Mononuclear cell (primary cell): ENCODE measurements around the gene C1S. TPM values are rescaled to one million over a fixed set of nuclear protein-coding genes. Genes with fewer than 3 reads are reported as not detected.
"Not testable (repeated sequence)": the region's sequence is repeated elsewhere in the genome, so short reads cannot be mapped to it uniquely, and the experiment has no call there.

Source experiments
- H3K27me3 ChIP-seq: 2 replicates; pipeline ENCODE4 v1.6.0; 2011; ENCODE audit warnings: low read length, control low read depth; ENCODE audit not compliant: insufficient read depth
- H3K4me1 ChIP-seq: 2 replicates; pipeline ENCODE4 v1.5.1; 2011; ENCODE audit warnings: mild to moderate bottlenecking, low read length, control low read depth; ENCODE audit not compliant: insufficient read depth
- H3K4me3 ChIP-seq: 2 replicates; pipeline ENCODE4 v1.5.1; 2011; ENCODE audit warnings: mild to moderate bottlenecking, low read length, moderate library complexity
- H3K9me3 ChIP-seq: 2 replicates; pipeline ENCODE4 v1.5.1; 2011; ENCODE audit warnings: low read depth, mild to moderate bottlenecking, control low read depth, low read length
- total RNA-seq: library from RNA; depleted of rRNA; stranded (reverse); fragments of >200 nt; gene quantifications from one replicate; pipeline ENCODE4 v1.2.3, GENCODE V29; 2012

Gene C1S
- 0.84 TPM for total RNA-seq

GRCh38 chr12:7060353-7060954, at the start of gene C1S:
Gene C1S (plus strand): TSS chr12:7060718. CDS start chr12:7061913, 1,195 bp downstream.
- Histone ChIP-seq H3K27me3 (no peaks in the 10 kb centered on the region), H3K4me1 (peaks cover 4% of the 10 kb centered on the region), H3K4me3 (no peak within 1 kb of the TSS), H3K9me3 (no peaks in the 10 kb centered on the region)

- not testable (repeated sequence) for H3K27me3 ChIP-seq, H3K9me3 ChIP-seq, H3K4me3 ChIP-seq
- peaks cover 64% of the 10 kb centered on the region for H3K4me1 ChIP-seq
Measured at GRCh38 chr12:7011398-7011797, 49.1 kb upstream of the C1S start.

DNA sequence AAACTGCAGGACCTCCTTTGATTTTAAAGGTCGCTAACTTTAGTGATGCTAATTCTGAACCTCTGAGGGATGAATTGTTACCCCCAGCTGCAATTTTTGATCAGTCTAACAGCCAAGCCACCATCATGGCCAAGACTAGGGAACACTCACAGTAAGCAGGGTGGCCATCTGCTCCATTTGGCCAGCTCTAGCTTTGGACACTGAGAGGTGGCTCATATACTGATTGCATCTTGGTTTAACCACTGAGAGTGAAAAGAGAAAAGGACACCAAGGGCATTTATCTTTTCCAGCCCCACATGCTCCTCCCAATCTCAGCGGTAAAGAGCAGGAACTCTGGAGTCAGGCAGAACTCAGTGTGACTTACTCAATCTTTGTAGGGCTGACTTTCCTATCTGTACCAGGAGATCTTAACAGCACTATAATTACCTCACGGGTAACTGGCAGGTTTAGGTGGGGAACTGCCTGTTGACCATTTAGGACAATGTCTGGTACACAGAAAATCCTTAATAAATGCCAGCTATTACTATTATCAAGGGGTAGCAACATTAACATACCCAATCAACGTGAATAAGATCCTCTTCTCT, 48.4 kb upstream of the C1S start:
- Histone ChIP-seq H3K9me3 (no peaks in the 10 kb centered on the region), H3K27me3 (no peaks in the 10 kb centered on the region), H3K4me1 (peaks cover 65% of the 10 kb centered on the region), H3K4me3 (no peak overlapping the region)

GRCh38 chr12:7013101-7013500, 47.4 kb upstream of the C1S start:
- no peaks in the 10 kb centered on the region for H3K9me3 ChIP-seq
- H3K4me3 ChIP-seq, result no peak overlapping the region
- no peaks in the 10 kb centered on the region for H3K27me3 ChIP-seq

DNA sequence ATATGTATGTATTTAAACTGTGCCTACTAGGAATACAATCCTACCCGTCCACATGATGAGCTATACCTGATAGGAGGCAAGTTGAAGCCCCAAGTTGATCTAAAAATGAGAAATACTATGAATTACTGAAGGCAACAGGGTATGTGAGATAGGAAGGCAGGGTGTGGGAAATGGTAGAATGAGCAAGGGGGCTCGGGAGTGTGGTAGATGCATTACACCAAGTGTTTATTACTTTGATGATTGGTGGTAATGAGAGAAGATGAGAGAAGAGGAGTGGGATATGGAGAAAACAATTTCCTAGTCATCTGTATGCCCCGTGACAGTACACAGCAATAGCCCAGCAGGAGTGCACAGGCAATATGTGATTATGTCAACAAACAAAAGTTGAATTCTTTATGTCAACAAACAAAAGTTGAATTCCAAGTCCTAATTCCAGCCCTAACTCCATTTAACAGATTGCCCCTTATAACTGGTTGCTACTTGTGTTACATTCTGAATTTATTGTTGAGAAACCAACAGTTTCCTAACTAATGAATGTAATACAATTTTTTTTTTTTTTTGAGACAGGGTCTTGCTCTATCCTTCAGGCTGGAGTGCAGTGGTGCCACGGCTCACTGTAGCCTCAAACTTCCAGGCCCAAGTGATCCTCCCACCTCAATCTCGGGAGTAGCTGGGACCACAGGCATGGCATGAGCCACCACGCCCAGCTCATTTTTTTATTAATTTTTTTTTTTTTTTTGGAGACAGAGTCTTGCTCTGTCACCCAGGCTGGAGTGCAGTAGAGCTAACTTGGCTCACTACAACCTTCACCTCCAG, 44.8 kb upstream of the C1S start:
- no peaks in the 10 kb centered on the region for H3K9me3 ChIP-seq
- H3K4me1 ChIP-seq, result peaks cover 50% of the 10 kb centered on the region
- no peak overlapping the region for H3K4me3 ChIP-seq
- no peaks in the 10 kb centered on the region for H3K27me3 ChIP-seq

More at GRCh38 chr12:7013101-7013500, 47.4 kb upstream of the C1S start:
- peaks cover 63% of the 10 kb centered on the region for H3K4me1 ChIP-seq

- H3K27me3 ChIP-seq, result no peaks in the 10 kb centered on the region
- H3K4me3 ChIP-seq, result no peak overlapping the region
- H3K4me1 ChIP-seq, result peaks cover 41% of the 10 kb centered on the region
- no peaks in the 10 kb centered on the region for H3K9me3 ChIP-seq
Measured at GRCh38 chr12:7016958-7017571, 43.5 kb upstream of the C1S start.

DNA sequence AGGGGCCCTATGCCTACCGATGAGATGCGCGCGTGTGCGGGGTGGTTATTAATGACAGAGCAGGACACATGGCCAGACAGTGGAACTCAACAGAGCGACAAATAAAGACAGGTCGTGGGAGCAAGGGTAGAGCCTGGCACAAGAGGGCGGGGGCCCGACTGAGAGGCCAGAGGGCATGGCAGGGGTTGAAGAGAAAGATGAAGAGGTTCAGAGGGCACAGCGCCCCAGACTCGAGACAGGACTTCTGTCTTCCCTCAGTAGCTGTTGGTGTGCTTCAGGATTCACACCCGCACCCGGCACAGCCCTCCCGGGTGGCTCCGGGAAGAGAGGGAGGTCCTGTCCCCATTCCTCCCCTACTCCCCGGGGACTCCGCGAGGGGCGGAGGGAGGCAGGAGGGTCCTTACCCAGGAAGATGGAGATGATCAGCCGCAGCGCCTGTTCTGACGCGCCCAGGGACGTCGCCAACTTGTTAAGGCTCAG, 42.6 kb upstream of the C1S start:
- Histone ChIP-seq H3K9me3 (no peaks in the 10 kb centered on the region), H3K4me3 (peak overlapping the region; percentile 92), H3K27me3 (no peaks in the 10 kb centered on the region), H3K4me1 (peaks cover 35% of the 10 kb centered on the region)

DNA sequence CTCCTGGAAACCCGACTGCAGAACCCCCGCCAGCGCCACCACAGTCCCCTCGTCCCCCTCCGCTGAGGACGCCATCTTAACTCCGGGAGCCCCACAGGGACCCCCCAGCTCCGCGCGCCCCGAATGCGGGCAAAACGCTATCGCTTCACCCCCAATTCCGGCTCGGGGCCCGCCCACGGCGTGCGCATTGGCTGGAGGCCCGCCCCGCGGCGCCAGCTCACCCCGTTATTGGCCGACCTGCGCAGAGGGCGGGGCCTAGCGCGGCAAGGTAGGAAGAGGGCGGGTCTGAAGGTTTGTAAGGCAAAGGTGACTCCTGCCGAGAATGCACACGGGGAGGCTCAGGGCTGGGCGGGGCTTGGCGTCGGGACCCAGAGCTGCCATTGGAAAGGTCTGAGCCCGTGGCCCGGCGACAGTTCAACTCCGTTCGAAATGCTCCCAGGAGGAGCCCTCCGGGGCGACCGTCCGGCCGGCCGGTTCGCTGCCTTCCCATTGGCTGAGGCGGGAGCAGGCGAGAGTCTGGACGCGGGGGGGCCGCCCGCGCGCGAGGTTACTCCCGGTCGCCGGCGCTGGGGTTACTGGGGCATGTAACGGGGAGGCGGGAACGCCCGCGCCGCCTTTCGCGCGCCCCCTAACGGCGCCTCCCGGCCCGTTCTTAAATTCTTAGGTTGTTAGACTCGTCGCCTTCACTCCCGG, 42.0 kb upstream of the C1S start, which contains the start of gene LPCAT3:
LPCAT3 (minus strand) TSS at position 127 of the 693 bp plus-strand sequence; CDS start at position 75, 52 bp downstream.
- Histone ChIP-seq H3K27me3 (no peaks in the 10 kb centered on the region), H3K9me3 (no peaks in the 10 kb centered on the region), H3K4me1 (peaks cover 35% of the 10 kb centered on the region), H3K4me3 (peak within 1 kb of the TSS; percentile 92)

- Histone ChIP-seq H3K4me1 (peaks cover 35% of the 10 kb centered on the region), H3K27me3 (no peaks in the 10 kb centered on the region), H3K4me3 (peak overlapping the region; percentile 92), H3K9me3 (no peaks in the 10 kb centered on the region)
Measured at GRCh38 chr12:7019043-7019569, 41.4 kb upstream of the C1S start.

GRCh38 chr12:7021956-7022355, 38.6 kb upstream of the C1S start:
- no peaks in the 10 kb centered on the region for H3K9me3 ChIP-seq
- H3K4me1 ChIP-seq, result peaks cover 20% of the 10 kb centered on the region
- no peak overlapping the region for H3K4me3 ChIP-seq
- H3K27me3 ChIP-seq, result no peaks in the 10 kb centered on the region

- H3K4me3 ChIP-seq, result no peak overlapping the region
- H3K4me1 ChIP-seq, result peaks cover 10% of the 10 kb centered on the region
- H3K9me3 ChIP-seq, result no peaks in the 10 kb centered on the region
- H3K27me3 ChIP-seq, result no peaks in the 10 kb centered on the region
Measured at GRCh38 chr12:7023114-7023513, 37.4 kb upstream of the C1S start.

DNA sequence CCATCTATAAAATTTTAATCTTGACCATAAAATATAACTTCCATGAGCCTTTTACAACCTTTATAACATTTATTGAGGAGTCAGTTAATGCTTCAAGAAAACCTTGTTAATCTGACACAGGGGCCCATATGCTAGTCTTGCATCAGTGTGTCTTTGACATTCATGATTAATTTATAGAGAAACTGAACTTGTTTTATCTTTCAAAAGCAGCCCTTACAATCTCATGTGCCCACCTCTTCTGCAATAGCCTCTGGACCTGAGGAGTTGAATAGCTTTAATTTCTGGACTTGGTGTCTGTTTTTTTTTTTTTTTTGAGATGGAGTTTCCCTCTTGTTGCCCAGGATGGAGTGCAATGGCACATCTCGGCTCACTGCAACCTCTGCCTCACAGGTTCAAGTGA, 33.7 kb upstream of the C1S start:
- H3K9me3 ChIP-seq, result no peaks in the 10 kb centered on the region
- H3K4me1 ChIP-seq, result peaks cover under 1% of the 10 kb centered on the region
- H3K27me3 ChIP-seq, result no peaks in the 10 kb centered on the region

DNA sequence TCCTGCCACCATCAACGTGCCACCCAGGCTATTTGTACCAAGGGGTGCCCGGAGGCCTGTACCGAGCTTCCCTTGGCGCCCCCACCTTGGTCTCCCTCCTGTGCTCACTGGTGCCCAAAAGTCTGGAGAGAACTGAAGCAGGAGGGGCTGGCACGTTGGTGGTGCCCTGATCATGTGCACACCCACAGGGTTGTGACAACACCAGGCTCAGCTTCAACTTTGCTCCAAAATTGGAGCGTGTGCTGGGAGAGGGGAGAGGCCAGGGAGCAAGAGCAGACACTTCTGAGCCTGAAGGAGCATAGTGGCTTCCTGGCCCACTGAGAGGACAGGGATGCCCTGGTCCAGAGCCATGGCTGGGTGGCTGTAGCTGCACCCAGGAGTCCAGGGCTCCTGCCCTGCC, 29.2 kb upstream of the C1S start:
- no peak overlapping the region for H3K4me3 ChIP-seq
- H3K4me1 ChIP-seq, result no peaks in the 10 kb centered on the region
- H3K9me3 ChIP-seq, result no peaks in the 10 kb centered on the region
- no peaks in the 10 kb centered on the region for H3K27me3 ChIP-seq

More for the DNA sequence above, 33.7 kb upstream of the C1S start:
- H3K4me3 ChIP-seq, result no peak overlapping the region

DNA sequence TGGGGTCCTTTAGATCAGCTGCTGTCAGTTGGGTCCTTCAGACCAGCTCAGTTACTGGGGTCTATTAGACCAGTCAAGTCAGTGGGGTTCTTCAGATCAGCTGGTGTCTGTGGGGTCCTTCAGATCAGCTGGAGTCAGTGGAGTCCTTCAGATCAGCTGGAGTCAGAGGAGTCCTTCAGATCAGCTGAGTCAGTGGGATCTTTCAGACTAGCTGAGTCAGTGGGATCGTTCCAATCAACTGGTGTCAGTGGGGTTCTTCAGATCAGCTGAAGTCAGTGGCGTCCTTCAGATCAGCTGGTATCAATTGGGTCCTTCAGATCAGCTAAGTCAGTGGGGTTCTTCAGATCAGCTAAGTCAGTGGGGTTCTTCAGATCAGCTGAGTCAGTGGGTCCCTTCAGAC, 27.5 kb upstream of the C1S start:
- H3K27me3 ChIP-seq, result no peaks in the 10 kb centered on the region
- no peaks in the 10 kb centered on the region for H3K4me1 ChIP-seq
- no peak overlapping the region for H3K4me3 ChIP-seq
- no peaks in the 10 kb centered on the region for H3K9me3 ChIP-seq
